ENCODE data around the gene CHST10.

DNA sequence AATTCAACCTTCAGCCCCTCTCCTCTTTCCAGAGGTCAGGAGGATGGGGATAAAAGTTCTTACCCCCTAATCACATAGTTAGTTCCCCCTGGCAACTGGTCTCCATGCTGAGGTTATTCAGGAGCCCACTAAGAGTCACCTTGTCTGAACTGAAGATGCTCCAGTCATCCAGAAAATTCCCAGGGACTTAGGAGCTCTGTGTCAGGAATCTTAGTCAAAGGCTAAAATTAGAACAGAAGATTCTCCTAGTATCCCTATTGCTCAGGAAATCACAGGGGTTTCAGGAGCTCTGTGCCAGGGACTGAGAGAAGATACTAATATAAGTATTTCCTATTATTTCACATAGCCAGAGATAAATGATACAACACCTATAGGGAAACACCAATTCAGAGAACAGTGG lies 57.9 kb downstream of the CHST10 start:
- TF ChIP-seq, protein P1, sequence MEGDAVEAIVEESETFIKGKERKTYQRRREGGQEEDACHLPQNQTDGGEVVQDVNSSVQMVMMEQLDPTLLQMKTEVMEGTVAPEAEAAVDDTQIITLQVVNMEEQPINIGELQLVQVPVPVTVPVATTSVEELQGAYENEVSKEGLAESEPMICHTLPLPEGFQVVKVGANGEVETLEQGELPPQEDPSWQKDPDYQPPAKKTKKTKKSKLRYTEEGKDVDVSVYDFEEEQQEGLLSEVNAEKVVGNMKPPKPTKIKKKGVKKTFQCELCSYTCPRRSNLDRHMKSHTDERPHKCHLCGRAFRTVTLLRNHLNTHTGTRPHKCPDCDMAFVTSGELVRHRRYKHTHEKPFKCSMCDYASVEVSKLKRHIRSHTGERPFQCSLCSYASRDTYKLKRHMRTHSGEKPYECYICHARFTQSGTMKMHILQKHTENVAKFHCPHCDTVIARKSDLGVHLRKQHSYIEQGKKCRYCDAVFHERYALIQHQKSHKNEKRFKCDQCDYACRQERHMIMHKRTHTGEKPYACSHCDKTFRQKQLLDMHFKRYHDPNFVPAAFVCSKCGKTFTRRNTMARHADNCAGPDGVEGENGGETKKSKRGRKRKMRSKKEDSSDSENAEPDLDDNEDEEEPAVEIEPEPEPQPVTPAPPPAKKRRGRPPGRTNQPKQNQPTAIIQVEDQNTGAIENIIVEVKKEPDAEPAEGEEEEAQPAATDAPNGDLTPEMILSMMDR (IDR thresholded peaks at IDR 0.05): no peak
- no peak for TF ChIP-seq POLR2A (IDR thresholded peaks at IDR 0.05)
